ENCODE results near the gene XDH. TPM values are rescaled to one million over a fixed set of nuclear protein-coding genes. Genes with fewer than 3 reads are reported as not detected.

Gene XDH
- total RNA-seq, 1 donor from 2014 or later, result 5.6 TPM

DNA sequence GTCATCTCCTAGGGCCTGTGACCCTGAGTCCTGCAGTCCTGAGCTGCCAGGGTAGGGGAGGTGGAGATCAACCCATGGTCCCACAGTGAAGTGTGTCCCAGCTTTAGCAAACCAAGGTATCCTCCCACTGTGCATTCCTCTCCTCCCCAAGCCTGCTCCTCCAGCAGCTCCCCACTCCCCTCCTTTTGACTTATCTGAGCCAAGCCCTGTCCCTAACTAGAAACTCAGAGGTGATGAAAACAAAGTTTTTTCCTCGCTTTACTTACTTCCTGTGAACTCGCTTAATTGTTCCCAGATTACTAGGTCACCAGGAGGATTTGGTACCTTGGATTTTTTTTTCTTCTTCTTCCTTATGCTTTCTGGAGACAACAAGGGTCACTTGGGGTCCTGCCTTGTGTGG, 99.8 kb downstream of the XDH start:
- Mint-ChIP-seq H3K4me1 (ENCODE audit: low read depth) (no peaks in the 10 kb centered on the region), H3K27ac (no peak overlapping the region), H3K9me3 (ENCODE audit: low read depth) (peaks cover 9% of the 10 kb centered on the region), H3K36me3 (ENCODE audit: insufficient read depth) (peaks cover 2% of the 10 kb centered on the region), H3K4me3 (ENCODE audit: low read depth) (no peak overlapping the region), H3K27me3 (no peaks in the 10 kb centered on the region)
- TF ChIP-seq, protein P1, sequence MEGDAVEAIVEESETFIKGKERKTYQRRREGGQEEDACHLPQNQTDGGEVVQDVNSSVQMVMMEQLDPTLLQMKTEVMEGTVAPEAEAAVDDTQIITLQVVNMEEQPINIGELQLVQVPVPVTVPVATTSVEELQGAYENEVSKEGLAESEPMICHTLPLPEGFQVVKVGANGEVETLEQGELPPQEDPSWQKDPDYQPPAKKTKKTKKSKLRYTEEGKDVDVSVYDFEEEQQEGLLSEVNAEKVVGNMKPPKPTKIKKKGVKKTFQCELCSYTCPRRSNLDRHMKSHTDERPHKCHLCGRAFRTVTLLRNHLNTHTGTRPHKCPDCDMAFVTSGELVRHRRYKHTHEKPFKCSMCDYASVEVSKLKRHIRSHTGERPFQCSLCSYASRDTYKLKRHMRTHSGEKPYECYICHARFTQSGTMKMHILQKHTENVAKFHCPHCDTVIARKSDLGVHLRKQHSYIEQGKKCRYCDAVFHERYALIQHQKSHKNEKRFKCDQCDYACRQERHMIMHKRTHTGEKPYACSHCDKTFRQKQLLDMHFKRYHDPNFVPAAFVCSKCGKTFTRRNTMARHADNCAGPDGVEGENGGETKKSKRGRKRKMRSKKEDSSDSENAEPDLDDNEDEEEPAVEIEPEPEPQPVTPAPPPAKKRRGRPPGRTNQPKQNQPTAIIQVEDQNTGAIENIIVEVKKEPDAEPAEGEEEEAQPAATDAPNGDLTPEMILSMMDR (IDR thresholded peaks at IDR 0.05; ENCODE audit: unreplicated experiment), result no peak
- no peak for DNase-seq (ENCODE audit: low spot score, unreplicated experiment)

DNA sequence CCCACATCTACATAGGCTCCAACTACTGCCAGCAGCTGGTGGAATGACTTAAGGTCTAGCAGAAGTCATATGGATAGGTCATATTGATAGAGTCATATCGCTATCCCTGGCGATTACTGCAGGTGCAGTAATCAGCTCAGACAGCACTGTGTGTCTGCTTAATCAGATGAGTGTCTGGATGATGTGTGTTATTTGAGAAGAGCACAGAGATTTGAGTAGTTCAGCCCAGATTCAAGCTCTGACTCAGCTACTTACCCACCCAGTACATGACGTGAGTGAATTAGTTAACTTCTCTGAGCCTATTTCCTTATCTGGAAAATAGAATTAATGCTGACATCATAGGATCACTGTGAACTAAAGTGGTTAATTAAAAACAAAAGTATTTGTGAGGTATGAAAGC, 101.6 kb downstream of the XDH start:
- H3K36me3 Mint-ChIP-seq (ENCODE audit: insufficient read depth), result peaks cover 2% of the 10 kb centered on the region
- H3K27me3 Mint-ChIP-seq, result no peaks in the 10 kb centered on the region
- H3K4me1 Mint-ChIP-seq (ENCODE audit: low read depth), result no peaks in the 10 kb centered on the region
- H3K9me3 Mint-ChIP-seq (ENCODE audit: low read depth), result peaks cover 27% of the 10 kb centered on the region
- TF ChIP-seq, protein P1 (IDR thresholded peaks at IDR 0.05; ENCODE audit: unreplicated experiment), result no peak
- H3K27ac Mint-ChIP-seq, result no peak overlapping the region
- DNase-seq (ENCODE audit: low spot score, unreplicated experiment), result no peak
- no peak overlapping the region for H3K4me3 Mint-ChIP-seq (ENCODE audit: low read depth)

DNA sequence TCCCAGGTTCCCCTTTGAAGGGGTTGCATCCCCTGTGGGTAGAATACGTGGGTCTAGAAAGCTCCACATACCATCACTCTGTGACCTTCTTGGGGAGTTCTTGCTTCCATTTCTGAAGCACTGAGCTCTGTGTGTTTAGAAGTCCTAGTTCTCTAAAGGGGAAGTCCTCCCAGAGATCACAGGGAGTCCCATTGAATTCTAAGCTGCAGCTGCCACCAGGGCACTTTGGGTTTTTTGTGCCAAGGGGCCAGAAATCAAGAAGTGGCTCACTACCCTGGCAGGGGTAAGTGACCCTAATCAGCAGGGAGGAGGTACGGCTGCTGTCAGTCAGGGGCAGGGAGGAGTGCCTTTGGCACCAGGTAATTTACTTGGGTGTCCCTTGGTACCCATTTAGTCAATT, 109.7 kb downstream of the XDH start:
- Mint-ChIP-seq H3K27ac (no peak overlapping the region), H3K36me3 (ENCODE audit: insufficient read depth) (no peaks in the 10 kb centered on the region), H3K9me3 (ENCODE audit: low read depth) (peaks cover 32% of the 10 kb centered on the region), H3K4me3 (ENCODE audit: low read depth) (no peak overlapping the region), H3K27me3 (no peaks in the 10 kb centered on the region), H3K4me1 (ENCODE audit: low read depth) (peaks cover 4% of the 10 kb centered on the region)
- TF ChIP-seq, protein P1 (IDR thresholded peaks at IDR 0.05; ENCODE audit: unreplicated experiment), result no peak
- no peak for DNase-seq (ENCODE audit: low spot score, unreplicated experiment)

DNA sequence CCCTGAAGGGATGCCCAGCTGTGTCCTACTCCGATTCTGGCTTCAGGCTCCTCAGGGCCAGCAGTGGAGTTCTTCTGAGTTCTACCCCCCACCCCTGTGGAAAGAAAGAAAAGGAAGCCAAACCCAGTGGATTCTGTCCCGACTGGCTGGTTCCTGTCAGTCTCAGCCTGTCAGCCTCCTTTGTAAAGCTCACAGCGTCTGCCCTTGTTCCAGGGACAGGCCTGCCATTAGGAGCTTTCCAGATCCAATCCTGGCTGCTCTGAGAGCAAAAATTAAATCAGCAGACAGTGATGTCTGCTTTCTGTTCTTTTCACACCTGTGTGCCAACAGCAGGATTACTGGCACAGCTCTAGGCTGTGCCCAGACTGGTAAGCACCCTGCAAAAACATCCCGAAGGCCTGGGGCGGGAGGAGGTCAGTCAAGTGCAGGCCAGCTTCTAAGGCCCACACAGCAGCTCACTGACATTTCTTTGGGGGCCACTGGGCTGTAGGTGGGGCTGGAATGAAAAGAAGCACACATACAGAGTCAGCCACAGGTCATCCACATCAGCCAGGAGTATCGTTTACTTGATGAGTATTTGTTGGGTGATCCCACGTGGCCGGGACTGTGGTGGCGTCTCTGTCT, 111.5 kb downstream of the XDH start:
- Mint-ChIP-seq H3K9me3 (ENCODE audit: low read depth) (peaks cover 15% of the 10 kb centered on the region), H3K27ac (no peak overlapping the region), H3K36me3 (ENCODE audit: insufficient read depth) (no peaks in the 10 kb centered on the region), H3K4me3 (ENCODE audit: low read depth) (no peak overlapping the region), H3K4me1 (ENCODE audit: low read depth) (peaks cover 13% of the 10 kb centered on the region), H3K27me3 (no peaks in the 10 kb centered on the region)
- TF ChIP-seq, protein P1 (IDR thresholded peaks at IDR 0.05; ENCODE audit: unreplicated experiment), result no peak
- no peak for DNase-seq (ENCODE audit: low spot score, unreplicated experiment)

DNA sequence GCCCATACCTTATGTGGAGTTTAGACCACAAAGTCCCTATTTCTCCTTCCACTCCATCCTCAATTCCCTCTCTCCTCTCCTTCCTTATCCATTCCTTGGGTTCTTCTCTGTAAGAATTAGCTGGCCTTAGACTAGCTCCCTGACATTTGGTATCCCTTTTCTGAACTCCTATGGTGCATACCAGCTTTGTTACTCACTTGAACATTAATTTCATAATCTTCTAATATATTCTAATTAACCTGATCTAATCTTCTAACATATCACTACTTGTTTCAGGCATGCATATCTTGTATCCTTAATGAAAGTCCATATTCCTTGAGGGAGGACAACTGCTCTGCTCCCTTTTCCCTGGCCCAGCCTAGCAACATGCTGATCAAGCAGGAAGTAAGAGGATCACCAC, 114.2 kb downstream of the XDH start:
- no peak overlapping the region for H3K4me3 Mint-ChIP-seq (ENCODE audit: low read depth)
- no peak for DNase-seq (ENCODE audit: low spot score, unreplicated experiment)
- TF ChIP-seq, protein P1 (IDR thresholded peaks at IDR 0.05; ENCODE audit: unreplicated experiment), result no peak
- no peaks in the 10 kb centered on the region for H3K9me3 Mint-ChIP-seq (ENCODE audit: low read depth)
- H3K27me3 Mint-ChIP-seq, result peaks cover 4% of the 10 kb centered on the region
- H3K27ac Mint-ChIP-seq, result peak overlapping the region; percentile 43
- peaks cover 13% of the 10 kb centered on the region for H3K4me1 Mint-ChIP-seq (ENCODE audit: low read depth)
- H3K36me3 Mint-ChIP-seq (ENCODE audit: insufficient read depth), result no peaks in the 10 kb centered on the region
